HG02885 (cell line): ENCODE results near the gene PRTN3.

Experiments
- ATAC-seq: cut with Tn5 transposase; IDR thresholded peaks from one replicate; pipeline ENCODE4 v1.9.1; 2021; ENCODE audit warnings: mild to moderate bottlenecking; ENCODE audit not compliant: unreplicated experiment, poor library complexity

The PRTN3 gene, protein sequence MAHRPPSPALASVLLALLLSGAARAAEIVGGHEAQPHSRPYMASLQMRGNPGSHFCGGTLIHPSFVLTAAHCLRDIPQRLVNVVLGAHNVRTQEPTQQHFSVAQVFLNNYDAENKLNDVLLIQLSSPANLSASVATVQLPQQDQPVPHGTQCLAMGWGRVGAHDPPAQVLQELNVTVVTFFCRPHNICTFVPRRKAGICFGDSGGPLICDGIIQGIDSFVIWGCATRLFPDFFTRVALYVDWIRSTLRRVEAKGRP

DNA sequence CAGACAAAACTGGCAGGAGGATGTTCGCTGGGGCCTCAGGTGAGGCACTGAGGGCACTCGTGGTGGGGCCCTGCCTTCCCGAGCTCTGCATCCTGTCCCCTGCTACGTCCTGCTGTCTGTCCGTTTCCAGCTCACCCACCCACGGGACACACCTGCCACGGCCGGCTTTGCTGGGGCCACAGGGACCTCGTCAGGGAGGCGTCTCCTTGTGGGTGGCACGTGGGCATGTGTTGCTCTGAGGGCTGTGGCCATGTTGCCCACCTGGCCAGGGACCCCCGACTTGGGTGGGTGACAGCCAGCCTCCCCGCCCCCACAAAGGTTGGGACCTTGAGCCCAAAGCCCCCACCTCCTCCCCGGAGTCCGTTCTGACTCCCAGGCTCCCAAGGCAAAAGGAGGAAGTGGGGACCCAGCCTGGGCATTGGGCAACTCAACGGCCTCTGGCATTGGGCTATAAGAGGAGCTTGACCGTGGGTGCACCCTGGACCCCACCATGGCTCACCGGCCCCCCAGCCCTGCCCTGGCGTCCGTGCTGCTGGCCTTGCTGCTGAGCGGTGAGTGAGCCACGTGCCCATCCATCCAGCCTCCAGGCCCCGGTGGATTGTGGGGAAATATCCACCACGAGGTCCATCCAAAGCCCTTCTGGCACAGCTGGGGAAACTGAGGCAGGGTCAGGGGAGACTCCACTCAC, at the start of gene PRTN3:
Gene PRTN3, plus strand, starts transcription at position 481 of the 688 bp plus-strand sequence. Its CDS starts 10 bp downstream, at position 491.
- ATAC-seq = no peak

DNA sequence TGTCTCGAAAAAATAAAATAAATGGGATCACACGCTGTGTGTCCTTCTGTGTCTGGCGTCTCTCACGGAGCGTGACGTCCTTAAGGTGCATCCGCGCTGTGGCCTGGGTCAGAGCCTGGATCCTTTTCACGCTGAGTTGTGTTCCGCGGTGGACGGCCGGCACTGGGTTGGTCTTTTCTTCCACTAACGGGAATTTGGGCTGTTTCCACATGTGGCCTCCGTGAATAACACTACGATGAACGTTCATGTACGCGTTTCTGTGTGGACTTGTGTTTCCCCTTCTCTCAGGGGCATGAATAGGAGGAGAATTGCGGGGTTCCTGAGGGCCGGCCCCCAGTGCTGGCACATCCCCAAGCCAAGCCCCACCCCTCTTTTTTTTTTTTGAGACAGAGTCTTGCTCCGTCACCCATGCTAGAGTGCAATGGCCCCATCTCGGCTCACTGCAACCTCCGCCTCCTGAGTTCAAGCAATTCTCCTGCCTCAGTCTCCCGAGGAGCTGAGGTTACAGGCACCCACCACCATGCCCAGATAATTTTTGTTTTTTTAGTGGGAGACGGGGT, 49.7 kb upstream of the PRTN3 start:
- no peak for ATAC-seq

DNA sequence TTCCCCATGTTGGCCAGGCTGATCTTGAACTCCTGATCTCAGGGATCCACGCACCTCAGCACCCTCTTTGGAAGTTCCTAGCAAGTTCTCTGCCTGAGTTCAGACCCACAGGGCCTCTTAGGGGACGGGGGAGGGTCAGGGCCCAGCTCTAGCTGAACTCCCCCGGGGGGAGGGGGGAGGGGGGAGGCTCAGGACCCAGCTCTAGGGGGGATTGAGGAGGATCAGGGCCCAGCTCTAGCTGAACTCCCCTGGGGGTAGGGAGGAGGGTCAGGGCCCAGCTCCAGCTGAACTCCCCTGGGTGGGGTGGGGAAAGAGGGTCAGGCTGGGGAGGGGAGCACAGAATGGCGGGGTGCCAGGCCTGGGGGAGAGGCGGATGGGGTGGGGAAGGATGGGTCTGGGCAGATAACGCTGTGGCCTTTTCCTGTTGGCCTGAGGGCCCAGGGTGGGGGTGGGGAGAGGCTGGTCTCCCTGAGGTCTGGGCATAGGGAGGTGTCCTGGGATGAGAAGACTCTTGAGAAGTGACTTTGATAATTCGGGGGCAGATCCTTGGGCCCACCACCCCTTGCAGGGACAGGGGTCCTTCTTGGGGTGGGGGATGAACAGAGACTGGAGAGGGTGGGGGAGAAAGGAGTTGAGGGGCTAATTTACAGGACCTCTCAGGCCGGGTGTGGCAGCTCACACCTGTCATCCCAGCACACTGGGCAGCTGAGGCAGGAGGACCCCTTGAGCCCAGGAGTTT, 49.1 kb upstream of the PRTN3 start:
- no peak for ATAC-seq

DNA sequence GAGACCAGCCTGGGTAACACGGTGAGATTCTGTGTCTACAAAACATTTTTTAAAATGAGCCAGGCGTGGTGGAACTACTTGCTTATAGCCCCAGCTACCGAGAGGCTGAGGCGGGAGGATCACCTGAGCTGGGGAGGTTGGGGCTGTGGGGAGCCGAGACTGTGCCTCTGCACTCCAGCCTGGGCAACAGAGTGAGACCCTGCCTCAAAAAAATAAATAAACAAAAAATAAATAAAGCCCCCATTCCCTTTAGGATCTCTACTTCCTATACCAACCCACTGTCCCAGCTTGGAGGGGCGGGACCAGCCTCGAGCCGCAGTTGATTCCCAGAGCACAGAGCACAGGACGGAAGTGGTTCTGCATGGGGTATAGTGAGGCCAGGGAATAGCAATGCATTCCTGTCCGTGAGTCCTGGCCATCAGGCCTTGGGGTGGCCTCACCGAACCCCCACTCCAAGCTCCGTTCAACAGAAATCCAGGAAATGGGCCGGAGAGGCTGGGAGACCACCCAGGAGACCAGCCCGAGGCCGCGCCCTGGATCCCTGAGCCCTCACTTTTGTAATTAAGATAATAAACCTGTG, 48.4 kb upstream of the PRTN3 start:
- ATAC-seq = no peak

- ATAC-seq = no peak
Observed at GRCh38 chr19:793806-794205, 47.0 kb upstream of the PRTN3 start.

- no peak for ATAC-seq
Observed at GRCh38 chr19:795073-795611, 45.7 kb upstream of the PRTN3 start.

GRCh38 chr19:795691-796581, 44.9 kb upstream of the PRTN3 start:
- ATAC-seq = no peak

DNA sequence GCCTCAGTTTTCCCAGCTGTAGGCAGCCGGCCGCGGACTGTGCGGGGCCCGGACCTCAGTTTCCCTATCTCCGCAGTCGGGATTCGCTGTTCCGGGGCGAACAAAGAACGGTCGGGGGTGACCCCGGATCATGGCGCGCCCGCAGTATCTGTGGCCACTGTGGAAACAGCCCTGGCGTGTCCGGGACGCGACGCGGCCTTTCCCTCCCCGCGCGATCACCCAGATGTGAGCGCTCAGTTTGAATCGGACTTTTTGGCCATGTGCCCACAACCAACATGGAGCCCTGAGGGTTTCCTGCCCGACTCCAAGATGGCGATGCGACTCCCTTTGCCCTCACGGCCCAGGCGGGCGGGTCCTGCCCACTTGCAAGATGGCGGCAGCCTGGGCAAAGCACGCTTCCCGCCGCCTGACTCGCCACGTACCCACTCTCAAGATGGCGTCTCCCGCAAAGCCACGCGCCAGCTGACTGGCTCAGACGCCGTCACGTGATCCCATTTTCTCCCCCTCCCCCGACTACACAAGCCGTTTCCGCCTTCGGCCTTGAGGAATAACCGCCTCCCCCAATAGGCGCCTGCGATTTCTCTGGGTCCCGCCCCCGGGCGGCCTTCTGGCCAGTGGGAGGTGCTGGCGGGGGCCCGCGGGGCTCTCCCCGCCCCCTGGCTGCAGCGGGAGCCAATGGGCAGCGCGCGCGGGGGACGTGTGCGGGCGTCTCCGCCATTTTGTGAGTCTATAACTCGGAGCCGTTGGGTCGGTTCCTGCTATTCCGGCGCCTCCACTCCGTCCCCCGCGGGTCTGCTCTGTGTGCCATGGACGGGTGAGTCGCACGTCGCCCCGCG, 43.9 kb upstream of the PRTN3 start, which contains the start of gene PTBP1:
Gene PTBP1, plus strand, starts transcription at position 761 of the 836 bp plus-strand sequence. Its CDS starts 46 bp downstream, at position 807.
- ATAC-seq = peak; percentile 80

- peak; percentile 47 for ATAC-seq
Observed at GRCh38 chr19:797528-798414, 43.0 kb upstream of the PRTN3 start.

- no peak for ATAC-seq
Observed at GRCh38 chr19:798415-799075, 42.3 kb upstream of the PRTN3 start.

- ATAC-seq = no peak
Observed at GRCh38 chr19:799076-799881, 41.5 kb upstream of the PRTN3 start.

GRCh38 chr19:800360-801029, 40.3 kb upstream of the PRTN3 start:
- no peak for ATAC-seq

DNA sequence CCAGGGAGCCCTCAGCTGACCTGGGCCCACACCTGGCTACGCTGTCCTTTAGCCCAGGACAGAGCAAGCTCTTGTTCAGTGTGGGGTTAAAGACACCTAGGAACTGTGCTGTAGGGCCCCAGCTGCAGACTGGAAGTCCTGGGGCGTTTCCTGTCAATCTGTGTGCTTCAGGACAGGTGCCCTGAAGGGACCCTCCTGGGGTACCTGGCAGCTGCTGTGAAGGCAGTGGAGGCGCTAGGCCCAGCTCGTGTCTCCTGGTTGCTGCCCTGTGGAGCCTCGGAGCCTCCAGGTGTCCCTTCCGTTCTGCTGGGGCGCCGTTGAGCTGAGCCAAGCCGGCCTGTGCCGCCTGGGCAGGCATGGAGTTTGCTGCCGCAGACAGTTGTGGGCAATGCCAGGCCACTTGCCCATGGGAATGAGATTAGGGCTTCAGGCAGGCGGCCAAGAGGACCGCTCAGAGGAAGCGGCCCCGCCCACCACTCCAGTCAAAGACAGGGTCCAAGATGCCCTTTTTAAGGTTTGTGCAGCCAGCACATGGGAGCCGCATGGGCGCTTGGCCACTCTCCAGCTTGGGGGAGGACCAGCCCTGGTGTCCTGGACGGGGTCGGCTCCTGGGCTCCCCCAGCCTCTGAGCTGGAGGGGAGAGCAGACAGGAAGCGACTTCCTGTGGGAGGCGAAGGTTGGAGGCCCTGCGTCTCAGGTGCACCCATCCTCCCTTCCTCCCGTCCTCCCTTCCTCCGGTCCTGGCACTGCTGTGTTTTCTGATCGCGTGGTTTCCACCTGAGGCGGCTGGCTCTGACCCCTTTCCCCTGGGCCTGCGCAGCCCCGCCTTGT, 39.6 kb upstream of the PRTN3 start:
- no peak for ATAC-seq

DNA sequence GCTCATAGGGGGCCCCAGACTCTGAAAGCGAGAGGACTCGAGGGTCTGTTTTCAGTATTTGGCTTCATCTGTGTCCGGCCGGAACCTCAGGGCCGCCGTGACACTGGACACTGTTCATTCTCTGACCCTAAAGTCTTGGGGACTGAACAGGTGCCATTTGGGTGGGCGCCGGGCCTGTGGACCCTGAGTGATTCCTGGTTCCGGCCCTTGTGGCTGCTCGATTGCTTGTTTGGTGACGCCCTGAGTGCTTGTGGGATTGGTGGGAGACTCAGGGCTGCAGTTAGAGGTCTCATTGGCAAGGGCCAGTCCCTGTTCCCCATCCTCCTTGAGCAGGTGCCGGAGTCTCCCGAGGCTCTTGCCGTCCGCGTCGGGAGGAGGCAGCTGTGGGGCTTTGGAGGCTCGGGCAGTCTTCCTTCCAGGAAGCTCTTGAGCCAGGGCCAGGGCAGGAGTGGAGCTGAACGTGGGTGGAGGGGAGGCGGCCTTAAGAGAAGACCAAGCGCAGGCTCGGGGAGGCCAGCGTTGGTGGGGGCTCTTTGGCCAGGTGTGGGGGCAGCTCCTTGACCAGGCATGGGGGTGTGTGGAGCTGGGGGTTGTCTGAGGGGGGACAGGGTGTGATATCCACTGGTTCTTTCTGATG, 38.8 kb upstream of the PRTN3 start:
- ATAC-seq = no peak
